HG02798 (cell line): Measurements from ENCODE around the gene GSTM4.
"Not testable (repeated sequence)": the region's sequence is repeated elsewhere in the genome, so short reads cannot be mapped to it uniquely, and the experiment has no call there.

ENCODE experiments used
- ATAC-seq: cut with Tn5 transposase; IDR thresholded peaks from one replicate; pipeline ENCODE4 v1.9.1; 2021; ENCODE audit warnings: mild to moderate bottlenecking; ENCODE audit not compliant: unreplicated experiment, poor library complexity

GSTM4 gene

GRCh38 chr1:109694400-109694799 is 38.5 kb downstream of the GSTM4 start:
- not testable (repeated sequence) for ATAC-seq

- not testable (repeated sequence) for ATAC-seq
Measured at GRCh38 chr1:109695138-109695537, 39.2 kb downstream of the GSTM4 start.

GRCh38 chr1:109697066-109697465 is 41.2 kb downstream of the GSTM4 start:
- no peak for ATAC-seq

- not testable (repeated sequence) for ATAC-seq
Measured at GRCh38 chr1:109697861-109698260, 42.0 kb downstream of the GSTM4 start.

- not testable (repeated sequence) for ATAC-seq
Measured at GRCh38 chr1:109702940-109703339, 47.0 kb downstream of the GSTM4 start.

- ATAC-seq = no peak
Measured at GRCh38 chr1:109704173-109704572, 48.3 kb downstream of the GSTM4 start.

GRCh38 chr1:109705411-109705810 is 49.5 kb downstream of the GSTM4 start:
- ATAC-seq = no peak

GRCh38 chr1:109708949-109709348 is 53.0 kb downstream of the GSTM4 start:
- not testable (repeated sequence) for ATAC-seq

- not testable (repeated sequence) for ATAC-seq
Measured at GRCh38 chr1:109709822-109710221, 53.9 kb downstream of the GSTM4 start.
